ENCODE measurements around the gene SERPINB2.

Gene SERPINB2

GRCh38 chr18:63895190-63895589, 7.7 kb downstream of the SERPINB2 start:
- DNase-seq (ENCODE audit: low read depth) = no peak
- no peak for TF ChIP-seq CTCF (conservative IDR thresholded peaks at IDR 0.05; ENCODE audit: low read depth, low read length)
- H3K4me3 ChIP-seq (ENCODE audit: low read length) = no peak overlapping the region

GRCh38 chr18:63897072-63897471, 9.6 kb downstream of the SERPINB2 start:
- no peak overlapping the region for H3K4me3 ChIP-seq (ENCODE audit: low read length)
- no peak for TF ChIP-seq CTCF (conservative IDR thresholded peaks at IDR 0.05; ENCODE audit: low read depth, low read length)
- no peak for DNase-seq (ENCODE audit: low read depth)

GRCh38 chr18:63899206-63899605, 11.7 kb downstream of the SERPINB2 start:
- no peak for DNase-seq (ENCODE audit: low read depth)
- no peak for TF ChIP-seq CTCF (conservative IDR thresholded peaks at IDR 0.05; ENCODE audit: low read depth, low read length)
- H3K4me3 ChIP-seq (ENCODE audit: low read length) = no peak overlapping the region

GRCh38 chr18:63903851-63904570, 16.5 kb downstream of the SERPINB2 start:
- DNase-seq (ENCODE audit: low read depth) = no peak
- no peak overlapping the region for H3K4me3 ChIP-seq (ENCODE audit: low read length)
- no peak for TF ChIP-seq CTCF (conservative IDR thresholded peaks at IDR 0.05; ENCODE audit: low read depth, low read length)

- DNase-seq (ENCODE audit: low read depth) = no peak
- TF ChIP-seq CTCF (conservative IDR thresholded peaks at IDR 0.05; ENCODE audit: low read depth, low read length) = no peak
- no peak overlapping the region for H3K4me3 ChIP-seq (ENCODE audit: low read length)
Observed at GRCh38 chr18:63904694-63905093, 17.2 kb downstream of the SERPINB2 start.

- no peak for DNase-seq (ENCODE audit: low read depth)
- no peak for TF ChIP-seq CTCF (conservative IDR thresholded peaks at IDR 0.05; ENCODE audit: low read depth, low read length)
- no peak overlapping the region for H3K4me3 ChIP-seq (ENCODE audit: low read length)
Observed at GRCh38 chr18:63905361-63905760, 17.9 kb downstream of the SERPINB2 start.

- no peak for DNase-seq (ENCODE audit: low read depth)
- TF ChIP-seq CTCF (conservative IDR thresholded peaks at IDR 0.05; ENCODE audit: low read depth, low read length) = no peak
- no peak overlapping the region for H3K4me3 ChIP-seq (ENCODE audit: low read length)
Observed at GRCh38 chr18:63906056-63906455, 18.6 kb downstream of the SERPINB2 start.
